Tibial nerve (tissue), 4 donors: ENCODE measurements around the gene CCDC78.

ENCODE experiments used
- EP300 ChIP-seq, 2 donors: sonication (generic); formaldehyde crosslinking; IDR thresholded peaks; one replicate each; pipeline ENCODE4 v1.6.1; 2017; ENCODE audit warnings: antibody characterized with exemption in 2 of 2, mild to moderate bottlenecking in 1 of 2
- POLR2A ChIP-seq, 2 donors: fragments of 450-650 bp; IDR thresholded peaks; one replicate each; pipeline ENCODE4 v1.6.1; 2017; ENCODE audit warnings: antibody characterized with exemption in 2 of 2, mild to moderate bottlenecking in 2 of 2, moderate library complexity in 2 of 2
- TF ChIP-seq, protein P1 (sequence below), 5 experiments: fragments of 200-600 bp in 3 of 5; fragments of 450-650 bp in 2 of 5; sonication (generic) in 3 of 5; IDR thresholded peaks; one replicate each; pipeline ENCODE4 v1.5.1; 2016 to 2019; ENCODE audit warnings: antibody characterized with exemption in 5 of 5, mild to moderate bottlenecking in 3 of 5, moderate library complexity in 2 of 5

DNA sequence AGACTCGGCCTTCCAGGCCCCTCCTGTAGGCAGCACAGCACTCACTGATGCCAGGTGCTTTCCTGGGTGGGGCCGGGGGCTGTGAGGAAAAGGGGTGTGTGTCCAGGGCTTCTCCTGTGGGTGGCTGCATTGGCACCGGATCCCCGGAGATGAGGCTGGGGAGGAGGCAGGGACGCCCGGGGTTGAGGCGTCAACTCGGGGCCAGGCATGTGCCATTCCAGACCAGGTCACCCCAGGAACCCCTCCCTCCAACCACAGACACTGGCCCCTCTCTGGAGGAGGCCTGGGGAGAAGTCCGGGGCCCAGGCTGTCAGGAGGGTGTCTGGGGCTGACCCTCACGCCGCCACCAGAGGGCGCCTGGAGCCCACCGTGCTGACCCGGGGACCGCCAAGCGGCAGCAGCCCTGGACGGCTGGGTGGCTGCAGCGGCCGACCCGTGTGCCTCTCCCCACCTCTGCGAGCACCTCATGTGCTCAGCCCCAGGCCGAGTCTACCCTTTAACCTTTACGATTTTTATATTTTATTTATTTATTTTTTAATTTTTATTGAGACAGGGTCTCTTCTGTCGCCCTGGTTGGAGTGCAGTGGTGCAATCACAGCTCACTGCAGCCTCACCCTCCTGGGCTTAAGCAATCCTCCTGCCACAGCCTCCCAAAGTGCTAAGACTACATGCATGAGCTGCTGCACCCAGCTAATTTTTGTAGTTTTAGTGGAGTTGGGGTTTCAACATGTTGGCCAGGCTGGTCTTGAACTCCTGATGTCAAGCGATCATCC is 14.5 kb downstream of the CCDC78 start:
- TF ChIP-seq, protein P1, sequence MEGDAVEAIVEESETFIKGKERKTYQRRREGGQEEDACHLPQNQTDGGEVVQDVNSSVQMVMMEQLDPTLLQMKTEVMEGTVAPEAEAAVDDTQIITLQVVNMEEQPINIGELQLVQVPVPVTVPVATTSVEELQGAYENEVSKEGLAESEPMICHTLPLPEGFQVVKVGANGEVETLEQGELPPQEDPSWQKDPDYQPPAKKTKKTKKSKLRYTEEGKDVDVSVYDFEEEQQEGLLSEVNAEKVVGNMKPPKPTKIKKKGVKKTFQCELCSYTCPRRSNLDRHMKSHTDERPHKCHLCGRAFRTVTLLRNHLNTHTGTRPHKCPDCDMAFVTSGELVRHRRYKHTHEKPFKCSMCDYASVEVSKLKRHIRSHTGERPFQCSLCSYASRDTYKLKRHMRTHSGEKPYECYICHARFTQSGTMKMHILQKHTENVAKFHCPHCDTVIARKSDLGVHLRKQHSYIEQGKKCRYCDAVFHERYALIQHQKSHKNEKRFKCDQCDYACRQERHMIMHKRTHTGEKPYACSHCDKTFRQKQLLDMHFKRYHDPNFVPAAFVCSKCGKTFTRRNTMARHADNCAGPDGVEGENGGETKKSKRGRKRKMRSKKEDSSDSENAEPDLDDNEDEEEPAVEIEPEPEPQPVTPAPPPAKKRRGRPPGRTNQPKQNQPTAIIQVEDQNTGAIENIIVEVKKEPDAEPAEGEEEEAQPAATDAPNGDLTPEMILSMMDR (IDR thresholded peaks at IDR 0.05): peak; percentile 90 to 95 (median 94)
- TF ChIP-seq POLR2A (IDR thresholded peaks at IDR 0.05): no peak
- no peak for TF ChIP-seq EP300 (IDR thresholded peaks at IDR 0.05)
